ENCODE data around the gene MFAP1.

DNA sequence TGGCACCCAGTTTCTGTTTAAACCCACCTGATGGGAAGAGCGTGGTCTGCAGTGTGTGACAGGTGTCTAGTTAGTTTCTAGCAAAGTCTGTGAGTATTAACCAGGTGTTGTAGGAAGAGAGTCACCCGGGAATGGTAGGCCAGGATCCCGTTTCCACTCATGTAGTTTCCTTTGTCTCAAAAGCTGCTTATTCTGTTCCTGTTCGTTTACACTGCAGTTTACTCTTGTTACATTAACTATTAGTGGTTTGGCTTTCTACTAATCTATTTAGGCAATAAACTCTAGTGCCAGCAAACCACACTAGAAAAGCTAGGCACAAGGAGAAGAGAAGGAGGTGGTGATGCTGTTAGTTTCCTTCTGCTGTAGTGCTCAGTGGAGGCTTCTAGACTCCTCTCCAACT, 35.1 kb upstream of the MFAP1 start:
- TF ChIP-seq, protein P1, sequence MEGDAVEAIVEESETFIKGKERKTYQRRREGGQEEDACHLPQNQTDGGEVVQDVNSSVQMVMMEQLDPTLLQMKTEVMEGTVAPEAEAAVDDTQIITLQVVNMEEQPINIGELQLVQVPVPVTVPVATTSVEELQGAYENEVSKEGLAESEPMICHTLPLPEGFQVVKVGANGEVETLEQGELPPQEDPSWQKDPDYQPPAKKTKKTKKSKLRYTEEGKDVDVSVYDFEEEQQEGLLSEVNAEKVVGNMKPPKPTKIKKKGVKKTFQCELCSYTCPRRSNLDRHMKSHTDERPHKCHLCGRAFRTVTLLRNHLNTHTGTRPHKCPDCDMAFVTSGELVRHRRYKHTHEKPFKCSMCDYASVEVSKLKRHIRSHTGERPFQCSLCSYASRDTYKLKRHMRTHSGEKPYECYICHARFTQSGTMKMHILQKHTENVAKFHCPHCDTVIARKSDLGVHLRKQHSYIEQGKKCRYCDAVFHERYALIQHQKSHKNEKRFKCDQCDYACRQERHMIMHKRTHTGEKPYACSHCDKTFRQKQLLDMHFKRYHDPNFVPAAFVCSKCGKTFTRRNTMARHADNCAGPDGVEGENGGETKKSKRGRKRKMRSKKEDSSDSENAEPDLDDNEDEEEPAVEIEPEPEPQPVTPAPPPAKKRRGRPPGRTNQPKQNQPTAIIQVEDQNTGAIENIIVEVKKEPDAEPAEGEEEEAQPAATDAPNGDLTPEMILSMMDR (IDR thresholded peaks at IDR 0.05): no peak
- TF ChIP-seq POLR2A (IDR thresholded peaks at IDR 0.05): no peak
